CD4-positive, alpha-beta T cell treated with Interleukin-12 subunit alpha and Interleukin-12 subunit beta, for 1 hour (primary cell): ENCODE results near the gene ZNF358.

ENCODE experiments used
- DNase-seq: peaks from one replicate; pipeline ENCODE4 v3.0.0-alpha.2; 2020

The ZNF358 gene

DNA sequence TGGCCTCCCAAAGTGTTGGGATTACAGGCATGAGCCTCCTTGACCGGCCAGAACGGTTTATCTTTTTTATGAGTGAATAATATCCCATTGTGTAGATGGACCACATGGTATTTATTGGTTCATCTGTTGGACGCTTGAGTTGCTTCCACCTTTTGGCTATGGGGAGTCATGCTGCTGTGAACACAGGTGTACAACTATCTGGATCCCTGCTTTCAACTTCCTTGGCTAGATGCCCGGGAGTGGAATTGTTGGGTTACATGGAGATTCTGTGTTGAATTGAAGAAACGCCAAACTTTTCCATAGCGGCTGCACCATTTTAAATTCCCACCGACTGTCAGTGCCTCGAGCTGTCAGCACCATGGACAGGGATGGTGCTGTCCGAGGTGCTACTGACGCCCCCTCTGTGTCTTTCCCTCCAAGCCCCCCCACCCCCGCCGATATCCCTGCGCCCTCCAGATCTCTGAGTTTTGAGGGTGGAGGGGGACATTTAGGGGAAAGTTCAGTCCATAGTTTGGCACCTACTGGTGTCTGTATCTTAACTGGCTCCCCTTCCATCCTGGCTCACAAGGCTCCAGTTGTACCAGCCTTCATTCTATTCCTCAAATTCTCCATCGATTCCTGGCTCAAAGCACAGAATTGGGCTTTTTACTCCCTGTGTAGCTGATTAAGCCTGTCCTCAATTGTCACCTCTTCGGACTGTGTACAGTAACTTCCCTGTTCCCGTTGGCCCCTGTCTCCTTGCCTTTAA is 46.9 kb downstream of the ZNF358 start:
- no peak for DNase-seq

DNA sequence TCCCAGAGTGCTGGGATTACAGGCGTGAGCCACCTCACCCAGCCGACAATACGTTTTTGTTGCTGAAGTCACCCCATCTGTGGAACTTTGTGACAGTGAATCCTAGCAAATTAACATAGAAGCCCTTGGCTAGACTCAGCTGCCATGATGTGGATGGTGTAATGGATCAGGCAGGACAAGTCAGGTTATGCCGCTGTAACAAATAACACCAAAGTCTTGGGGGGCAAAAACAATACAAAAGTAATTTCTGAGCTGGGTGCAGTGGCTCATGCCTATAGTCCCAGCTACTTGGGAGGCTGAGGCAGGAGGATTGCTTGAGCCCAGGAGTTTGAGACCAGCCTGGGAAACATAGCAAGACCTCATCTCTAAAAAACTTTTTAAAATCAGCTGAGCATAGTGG is 49.0 kb downstream of the ZNF358 start:
- no peak for DNase-seq

DNA sequence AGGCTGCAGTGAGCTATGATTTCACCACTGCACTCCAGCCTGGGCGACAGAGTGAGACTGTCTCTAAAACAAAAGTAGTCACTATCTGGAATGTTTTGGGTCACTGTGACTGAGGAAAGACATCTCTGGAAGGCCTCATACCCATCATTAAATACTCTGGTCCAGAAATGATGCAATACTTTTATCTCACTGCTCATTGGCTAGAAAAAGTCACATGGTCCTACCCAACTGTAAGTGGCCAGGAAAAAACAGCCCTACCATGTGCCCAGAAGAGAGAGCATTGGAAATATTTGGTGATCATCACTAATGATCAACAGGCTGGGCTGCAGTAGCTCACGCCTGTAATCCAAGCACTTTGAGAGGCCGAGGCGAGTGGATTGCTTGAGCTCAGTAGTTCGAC is 49.4 kb downstream of the ZNF358 start:
- no peak for DNase-seq
